Activated B cell treated with CpG ODN at 0.5 μM for 24 hours (primary cell): ENCODE results near the gene SLCO2A1. TPM values are rescaled to one million over a fixed set of nuclear protein-coding genes. Genes with fewer than 3 reads are reported as not detected.

ENCODE experiments used
- ATAC-seq: fragments of 200-7000 bp; cut with Tn5 transposase; one replicate; pipeline ENCODE4 v1.10.0; 2021; ENCODE audit warnings: low read depth, mild to moderate bottlenecking, moderate library complexity
- CTCF ChIA-PET: fragments of 350-600 bp; sonication (Branson Sonifier 250); formaldehyde crosslinking; loops from one replicate; lab custom pipeline; 2021; ENCODE audit warnings: antibody characterized with exemption; lab: Charles Lee
- POLR2A ChIA-PET: fragments of 350-600 bp; sonication (Branson Sonifier 250); formaldehyde crosslinking; loops from one replicate; lab custom pipeline; 2021; ENCODE audit warnings: antibody characterized with exemption; lab: Charles Lee
- DNase-seq: peaks from one replicate; pipeline ENCODE4 v3.0.0; 2022
- H3K27ac Mint-ChIP-seq: one replicate; pipeline ENCODE4 v1.8.0; 2020; ENCODE audit warnings: mixed read lengths
- H3K27me3 Mint-ChIP-seq: one replicate; pipeline ENCODE4 v1.8.0; 2021; ENCODE audit warnings: mixed read lengths
- H3K36me3 Mint-ChIP-seq: one replicate; pipeline ENCODE4 v1.8.0; 2021; ENCODE audit warnings: low read depth, mixed read lengths
- H3K4me1 Mint-ChIP-seq: one replicate; pipeline ENCODE4 v1.8.0; 2021; ENCODE audit warnings: mixed read lengths
- H3K4me3 Mint-ChIP-seq: one replicate; pipeline ENCODE4 v1.8.0; 2020; ENCODE audit warnings: mild to moderate bottlenecking, mixed read lengths
- H3K9me3 Mint-ChIP-seq: one replicate; pipeline ENCODE4 v1.8.0; 2020; ENCODE audit warnings: mixed read lengths
- CTCF ChIP-seq: fragments of 200-600 bp; IDR thresholded peaks from one replicate; pipeline ENCODE4 v1.8.0; 2022; ENCODE audit warnings: antibody characterized with exemption, mild to moderate bottlenecking
- intact Hi-C: fragments of 100-400 bp; cut with micrococcal nuclease; formaldehyde crosslinking; loops from one replicate; pipeline ENCODE4 v1.15.1; 2024
- total RNA-seq: library from RNA; stranded (reverse); gene quantifications from 2 replicates; pipeline ENCODE4 v1.2.3, GENCODE V29; 2022

The SLCO2A1 gene
- total RNA-seq, 1 donor from 2014 or later: not detected

- Mint-ChIP-seq H3K9me3 (no peaks in the 10 kb centered on the region), H3K4me3 (no peak overlapping the region), H3K27me3 (peaks cover 11% of the 10 kb centered on the region), H3K27ac (no peak overlapping the region), H3K4me1 (no peaks in the 10 kb centered on the region), H3K36me3 (no peaks in the 10 kb centered on the region)
- DNase-seq: no peak
- intact Hi-C loops: no loop called here
- TF ChIP-seq CTCF: no peak
- ATAC-seq: no peak
- CTCF ChIA-PET: no interaction called here
- POLR2A ChIA-PET: no interaction called here
Measured at GRCh38 chr3:133991637-133992036, 38.1 kb downstream of the SLCO2A1 start.

- DNase-seq (no peak), ATAC-seq (no peak)
- H3K36me3 Mint-ChIP-seq: no peaks in the 10 kb centered on the region
- no peak overlapping the region for H3K27ac Mint-ChIP-seq
- no peak for TF ChIP-seq CTCF
- H3K27me3 Mint-ChIP-seq: peaks cover 11% of the 10 kb centered on the region
- intact Hi-C loops: no loop called here
- H3K4me1 Mint-ChIP-seq: no peaks in the 10 kb centered on the region
- POLR2A ChIA-PET: no interaction called here
- H3K4me3 Mint-ChIP-seq: no peak overlapping the region
- CTCF ChIA-PET: no interaction called here
- no peaks in the 10 kb centered on the region for H3K9me3 Mint-ChIP-seq
Measured at GRCh38 chr3:133991209-133991608, 38.5 kb downstream of the SLCO2A1 start.

- ChIA-PET CTCF (no interaction called here), POLR2A (no interaction called here)
- Mint-ChIP-seq H3K4me3 (no peak overlapping the region), H3K4me1 (no peaks in the 10 kb centered on the region), H3K27me3 (peaks cover 13% of the 10 kb centered on the region), H3K36me3 (no peaks in the 10 kb centered on the region), H3K9me3 (no peaks in the 10 kb centered on the region), H3K27ac (no peak overlapping the region)
- no peak for TF ChIP-seq CTCF
- intact Hi-C loops: loop anchor here (1.0 kb wide), 1 partner anchor 41 kb away; no protein-coding TSS in a partner anchor
- no peak for DNase-seq
- ATAC-seq: no peak
Measured at GRCh38 chr3:133989936-133990702, 39.6 kb downstream of the SLCO2A1 start.

- POLR2A ChIA-PET: no interaction called here
- Mint-ChIP-seq H3K4me1 (no peaks in the 10 kb centered on the region), H3K27ac (no peak overlapping the region), H3K27me3 (peaks cover 16% of the 10 kb centered on the region), H3K36me3 (no peaks in the 10 kb centered on the region), H3K4me3 (no peak overlapping the region), H3K9me3 (no peaks in the 10 kb centered on the region)
- intact Hi-C loops: no loop called here
- no peak for TF ChIP-seq CTCF
- CTCF ChIA-PET: no interaction called here
- ATAC-seq (no peak), DNase-seq (no peak)
Measured at GRCh38 chr3:133988631-133989161, 41.0 kb downstream of the SLCO2A1 start.

GRCh38 chr3:133987948-133988484 lies 41.7 kb downstream of the SLCO2A1 start:
- CTCF ChIA-PET: no interaction called here
- DNase-seq (no peak), ATAC-seq (no peak)
- no peaks in the 10 kb centered on the region for H3K9me3 Mint-ChIP-seq
- no peaks in the 10 kb centered on the region for H3K4me1 Mint-ChIP-seq
- intact Hi-C loops: no loop called here
- POLR2A ChIA-PET: no interaction called here
- H3K4me3 Mint-ChIP-seq: no peak overlapping the region
- no peak overlapping the region for H3K27ac Mint-ChIP-seq
- H3K27me3 Mint-ChIP-seq: peaks cover 17% of the 10 kb centered on the region
- TF ChIP-seq CTCF: no peak
- no peaks in the 10 kb centered on the region for H3K36me3 Mint-ChIP-seq
